Uterus (tissue), 2 donors: ENCODE data around the gene TSKU.

Experiments
- POLR2A ChIP-seq, 2 donors: fragments of 450-650 bp; IDR thresholded peaks; one replicate each; pipeline ENCODE4 v1.6.1; 2016; ENCODE audit warnings: antibody characterized with exemption in 2 of 2, mild to moderate bottlenecking in 1 of 2, moderate library complexity in 1 of 2
- TF ChIP-seq, protein P1 (sequence below), 4 experiments: fragments of 200-600 bp in 2 of 4; fragments of 450-650 bp in 2 of 4; sonication (generic) in 2 of 4; IDR thresholded peaks; one replicate each; pipeline ENCODE4 v1.5.1; 2016 to 2019; ENCODE audit warnings: antibody characterized with exemption in 4 of 4, mild to moderate bottlenecking in 2 of 4, moderate library complexity in 1 of 4

DNA sequence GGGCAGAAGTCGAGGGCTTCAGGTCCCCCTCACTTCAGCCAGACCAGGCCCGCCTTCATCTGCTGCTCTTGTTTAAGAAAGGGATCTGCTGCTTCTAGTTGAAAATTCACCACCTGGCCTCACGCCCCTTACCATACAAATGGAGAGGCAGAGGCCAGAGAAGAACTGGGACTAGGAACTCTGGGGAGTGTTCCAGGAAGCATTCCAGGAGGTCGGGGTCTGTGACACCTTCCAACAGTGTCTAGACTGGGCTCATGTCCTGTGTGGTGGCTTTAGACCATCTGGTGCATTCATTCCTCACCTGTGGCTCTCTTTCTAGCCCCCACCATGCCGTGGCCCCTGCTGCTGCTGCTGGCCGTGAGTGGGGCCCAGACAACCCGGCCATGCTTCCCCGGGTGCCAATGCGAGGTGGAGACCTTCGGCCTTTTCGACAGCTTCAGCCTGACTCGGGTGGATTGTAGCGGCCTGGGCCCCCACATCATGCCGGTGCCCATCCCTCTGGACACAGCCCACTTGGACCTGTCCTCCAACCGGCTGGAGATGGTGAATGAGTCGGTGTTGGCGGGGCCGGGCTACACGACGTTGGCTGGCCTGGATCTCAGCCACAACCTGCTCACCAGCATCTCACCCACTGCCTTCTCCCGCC lies 12.3 kb downstream of the TSKU start:
- TF ChIP-seq POLR2A (IDR thresholded peaks at IDR 0.05): no peak
- TF ChIP-seq, protein P1, sequence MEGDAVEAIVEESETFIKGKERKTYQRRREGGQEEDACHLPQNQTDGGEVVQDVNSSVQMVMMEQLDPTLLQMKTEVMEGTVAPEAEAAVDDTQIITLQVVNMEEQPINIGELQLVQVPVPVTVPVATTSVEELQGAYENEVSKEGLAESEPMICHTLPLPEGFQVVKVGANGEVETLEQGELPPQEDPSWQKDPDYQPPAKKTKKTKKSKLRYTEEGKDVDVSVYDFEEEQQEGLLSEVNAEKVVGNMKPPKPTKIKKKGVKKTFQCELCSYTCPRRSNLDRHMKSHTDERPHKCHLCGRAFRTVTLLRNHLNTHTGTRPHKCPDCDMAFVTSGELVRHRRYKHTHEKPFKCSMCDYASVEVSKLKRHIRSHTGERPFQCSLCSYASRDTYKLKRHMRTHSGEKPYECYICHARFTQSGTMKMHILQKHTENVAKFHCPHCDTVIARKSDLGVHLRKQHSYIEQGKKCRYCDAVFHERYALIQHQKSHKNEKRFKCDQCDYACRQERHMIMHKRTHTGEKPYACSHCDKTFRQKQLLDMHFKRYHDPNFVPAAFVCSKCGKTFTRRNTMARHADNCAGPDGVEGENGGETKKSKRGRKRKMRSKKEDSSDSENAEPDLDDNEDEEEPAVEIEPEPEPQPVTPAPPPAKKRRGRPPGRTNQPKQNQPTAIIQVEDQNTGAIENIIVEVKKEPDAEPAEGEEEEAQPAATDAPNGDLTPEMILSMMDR (IDR thresholded peaks at IDR 0.05): no peak
